Measurements from ENCODE around the gene INPP5F.
"Not testable (repeated sequence)": the region's sequence is repeated elsewhere in the genome, so short reads cannot be mapped to it uniquely, and the experiment has no call there.

The INPP5F gene

DNA sequence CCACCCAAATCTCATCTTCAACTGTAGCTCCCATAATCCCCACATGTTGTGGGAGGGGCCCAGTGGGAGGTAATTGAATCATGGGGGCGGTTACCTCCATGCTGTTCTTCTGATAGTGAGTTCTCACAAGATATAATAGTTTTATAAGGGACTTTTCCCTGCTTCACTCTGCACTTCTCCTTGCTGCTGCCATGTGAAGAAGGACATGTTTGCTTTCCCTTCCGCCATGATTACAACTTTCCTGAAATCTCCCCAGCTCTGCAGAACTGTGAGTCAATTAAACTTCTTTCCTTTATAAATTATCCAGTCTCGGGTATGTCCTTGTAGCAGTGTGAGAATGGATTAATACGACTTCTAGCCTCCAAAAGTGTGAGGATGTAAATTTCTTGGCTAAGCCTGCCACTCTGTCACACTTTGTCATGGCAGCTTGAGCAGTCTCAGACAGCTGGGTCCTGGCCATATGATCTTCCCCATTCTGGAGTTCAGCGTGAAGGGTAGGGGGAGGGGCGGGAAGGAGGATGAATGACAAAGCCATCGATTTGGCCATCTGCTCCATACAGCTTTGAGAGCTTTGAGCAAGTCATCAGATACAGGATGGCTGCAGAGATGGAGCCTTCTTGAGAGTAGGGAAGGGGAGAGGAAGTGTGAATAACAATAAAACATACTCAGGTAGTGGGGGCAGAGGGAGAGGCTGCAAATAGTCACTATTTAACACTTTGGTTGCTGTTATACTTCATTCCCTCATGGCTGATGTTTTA is 19.1 kb upstream of the INPP5F start:
- no peak for DNase-seq (ENCODE audit: low read depth in 2 of 2)

DNA sequence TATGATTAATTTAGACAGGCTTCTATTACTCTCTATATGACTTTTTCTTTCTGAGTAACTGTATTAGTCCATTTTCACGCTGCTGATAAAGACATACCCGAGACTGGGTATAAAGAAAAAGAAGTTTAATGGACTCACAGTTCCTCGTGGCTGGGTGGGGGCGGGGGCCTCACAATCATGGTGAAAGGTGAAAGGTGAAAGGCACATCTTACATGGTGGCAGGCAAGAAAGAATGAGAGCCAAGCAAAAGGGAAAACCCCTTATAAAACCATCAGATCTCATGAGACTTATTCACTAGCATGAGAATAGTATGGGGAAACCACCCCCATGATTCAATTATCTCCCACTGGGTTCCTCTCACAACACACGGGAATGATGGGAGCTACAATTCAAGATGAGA is 18.5 kb upstream of the INPP5F start:
- not testable (repeated sequence) for DNase-seq (ENCODE audit: low read depth in 2 of 2)

DNA sequence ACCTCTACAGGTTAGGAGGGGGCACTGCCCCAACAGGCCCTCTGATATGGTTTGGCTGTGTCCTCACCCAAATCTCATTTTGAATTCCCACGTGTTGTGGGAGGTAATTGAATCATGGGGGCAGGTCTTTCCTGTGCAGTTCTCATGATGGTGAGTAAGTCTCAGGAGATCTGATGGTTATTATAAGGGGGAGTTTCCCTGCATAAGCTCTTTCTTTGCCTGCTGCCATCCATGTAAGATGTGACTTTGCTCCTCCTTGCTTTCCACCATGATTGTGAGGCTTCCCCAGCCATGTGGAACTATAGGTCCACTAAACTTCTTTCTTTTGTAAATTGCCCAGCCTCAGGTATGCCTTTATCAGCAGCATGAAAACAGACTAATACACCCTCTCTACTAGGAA is 14.9 kb upstream of the INPP5F start:
- not testable (repeated sequence) for DNase-seq (ENCODE audit: low read depth in 2 of 2)

DNA sequence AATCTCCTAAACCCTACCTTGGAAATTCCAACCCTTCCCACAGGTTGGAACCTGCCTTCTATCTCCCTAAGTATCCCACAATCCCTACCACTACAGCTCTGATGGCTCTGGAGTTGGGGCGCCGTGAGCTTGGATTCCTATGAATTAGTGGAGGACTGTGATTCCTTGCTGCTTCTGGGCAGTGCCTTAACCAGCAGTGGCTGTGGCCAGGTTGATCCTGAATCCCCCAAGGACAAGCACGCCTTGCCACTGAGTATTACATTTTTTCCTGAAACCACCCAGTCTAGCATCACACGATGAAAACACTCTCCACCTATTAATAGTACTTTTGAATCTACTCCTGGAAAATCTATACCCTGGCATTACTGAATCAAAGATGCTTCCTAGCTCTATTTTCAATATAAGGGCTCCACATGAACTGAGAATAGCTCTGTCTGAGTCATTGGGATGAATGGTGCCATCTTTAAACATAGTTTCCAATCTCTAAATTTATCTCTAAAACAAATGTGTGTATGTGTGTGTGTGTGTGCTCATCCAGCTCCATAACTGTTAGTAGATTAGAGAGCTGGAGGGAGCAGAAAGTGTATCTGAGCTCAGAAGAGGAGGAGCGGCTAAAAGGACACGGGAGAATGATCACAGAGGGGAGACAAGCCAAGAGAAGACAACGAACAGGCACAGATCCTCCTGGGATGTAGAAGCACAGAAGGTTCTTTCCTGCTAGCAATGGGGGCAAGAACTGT is 11.9 kb upstream of the INPP5F start:
- DNase-seq (ENCODE audit: low read depth in 2 of 2): no peak

GRCh38 chr10:119714484-119714816 is 11.4 kb upstream of the INPP5F start:
- DNase-seq (ENCODE audit: low read depth in 2 of 2): no peak

- DNase-seq (ENCODE audit: low read depth in 2 of 2): no peak
Observed at GRCh38 chr10:119715628-119716505, 10.0 kb upstream of the INPP5F start.

GRCh38 chr10:119723161-119723560 is 2.7 kb upstream of the INPP5F start:
- DNase-seq (ENCODE audit: low read depth in 2 of 2): no peak

- DNase-seq (ENCODE audit: low read depth in 2 of 2): no peak
Observed at GRCh38 chr10:119723624-119724023, 2.2 kb upstream of the INPP5F start.

DNA sequence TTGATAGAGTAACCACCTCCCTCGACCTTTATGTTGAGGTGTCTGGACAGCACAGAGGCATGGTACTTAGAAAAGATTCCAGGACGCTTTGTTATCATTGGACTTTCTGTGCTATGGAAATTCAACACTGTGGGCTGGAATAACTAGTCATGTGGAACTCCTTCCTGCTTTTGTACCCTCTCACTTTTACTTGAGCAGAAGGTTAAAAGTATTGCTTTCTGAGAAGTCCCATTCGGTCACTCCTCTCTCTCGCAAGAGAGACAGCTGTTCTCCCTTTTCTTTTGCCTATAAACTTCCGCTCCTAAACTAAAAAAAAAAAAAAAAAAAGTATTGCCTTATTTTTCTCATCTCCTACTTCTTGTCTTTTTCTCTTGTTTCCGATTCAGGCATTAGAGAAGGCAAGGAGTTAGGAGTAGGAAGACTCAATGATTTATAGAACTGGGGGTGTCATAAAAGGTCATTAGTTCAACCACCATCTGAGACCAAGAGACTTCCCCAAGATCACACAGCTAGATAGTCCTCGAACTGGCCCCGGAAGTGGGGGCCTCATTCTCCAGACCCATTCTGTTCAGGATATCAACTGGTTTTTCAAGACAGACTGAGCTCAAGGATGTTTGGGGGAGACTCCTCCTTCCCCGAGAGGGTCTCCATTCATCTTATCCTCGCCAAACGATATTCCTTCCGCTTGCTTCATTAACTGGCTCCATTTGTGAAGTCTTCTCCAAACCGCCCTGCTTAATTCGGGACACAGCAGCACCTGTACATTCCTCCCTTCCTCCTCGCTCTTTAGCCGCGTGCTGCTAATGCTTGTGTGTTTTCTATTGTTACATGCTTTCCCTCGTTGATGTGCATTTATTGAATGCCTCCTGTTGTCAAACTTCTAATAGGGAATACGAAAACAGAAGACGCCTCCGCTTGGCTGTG is 995 bp upstream of the INPP5F start:
- DNase-seq (ENCODE audit: low read depth in 2 of 2): no peak

GRCh38 chr10:119725517-119725827 is 378 bp upstream of the INPP5F start:
- DNase-seq (ENCODE audit: low read depth in 2 of 2): no peak

- DNase-seq (ENCODE audit: low read depth in 2 of 2): no peak
Observed at GRCh38 chr10:119726676-119727261, 919 bp downstream of the INPP5F start.

DNA sequence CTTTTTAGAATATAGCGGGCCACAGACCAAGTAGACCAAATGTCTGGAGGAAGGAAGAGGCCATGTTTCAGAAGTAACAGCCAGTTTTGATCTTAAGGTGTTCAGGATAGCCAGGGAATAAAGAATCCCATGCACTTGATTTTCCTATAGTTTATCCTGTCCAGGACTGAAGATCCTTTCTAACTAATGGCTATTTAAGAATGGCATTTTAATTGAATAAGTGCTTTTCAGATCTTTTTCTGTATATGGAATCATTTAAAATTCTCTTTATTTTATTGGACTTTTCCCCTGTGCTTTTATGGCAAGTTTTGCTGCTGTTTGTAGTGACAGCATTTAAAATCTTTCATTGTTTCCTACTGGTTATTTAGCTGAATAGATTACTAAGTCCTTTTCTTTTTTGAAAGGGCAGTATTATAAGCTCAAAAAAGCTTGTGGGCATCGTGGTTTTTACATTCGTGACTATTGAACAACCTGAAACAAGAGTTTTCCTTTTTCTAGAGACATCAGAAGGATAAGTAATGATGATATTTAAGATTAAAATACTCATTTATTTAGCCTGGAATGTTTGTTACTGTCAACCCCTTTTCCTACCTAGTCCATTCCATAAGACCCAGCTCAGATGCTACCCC is 2.4 kb downstream of the INPP5F start:
- no peak for DNase-seq (ENCODE audit: low read depth in 2 of 2)

- peak; percentile 20 for DNase-seq (ENCODE audit: low read depth in 2 of 2)
Observed at GRCh38 chr10:119734396-119735332, 8.8 kb downstream of the INPP5F start.

- no peak for DNase-seq (ENCODE audit: low read depth in 2 of 2)
Observed at GRCh38 chr10:119735451-119735850, 9.6 kb downstream of the INPP5F start.

DNA sequence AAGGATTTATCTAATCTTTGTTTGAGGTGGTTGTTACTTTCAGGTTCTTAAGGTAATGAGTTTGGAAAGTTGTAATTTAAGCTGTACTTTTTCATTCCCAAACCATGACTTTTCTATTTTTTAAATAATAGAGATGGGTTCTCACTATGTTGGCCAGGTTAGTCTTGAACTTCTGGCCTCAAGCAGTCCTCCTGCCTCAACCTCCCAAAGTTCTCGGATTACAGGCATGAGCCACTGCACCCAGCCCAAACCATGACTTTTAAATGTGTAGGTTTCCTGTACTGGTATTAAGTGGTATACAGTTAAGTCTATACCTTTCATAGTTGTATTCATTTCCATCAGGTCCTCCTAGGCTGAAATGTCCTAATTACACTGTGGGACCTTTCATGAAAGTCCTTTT is 10.4 kb downstream of the INPP5F start:
- no peak for DNase-seq (ENCODE audit: low read depth in 2 of 2)

- DNase-seq (ENCODE audit: low read depth in 2 of 2): no peak
Observed at GRCh38 chr10:119737039-119737663, 11.3 kb downstream of the INPP5F start.

DNA sequence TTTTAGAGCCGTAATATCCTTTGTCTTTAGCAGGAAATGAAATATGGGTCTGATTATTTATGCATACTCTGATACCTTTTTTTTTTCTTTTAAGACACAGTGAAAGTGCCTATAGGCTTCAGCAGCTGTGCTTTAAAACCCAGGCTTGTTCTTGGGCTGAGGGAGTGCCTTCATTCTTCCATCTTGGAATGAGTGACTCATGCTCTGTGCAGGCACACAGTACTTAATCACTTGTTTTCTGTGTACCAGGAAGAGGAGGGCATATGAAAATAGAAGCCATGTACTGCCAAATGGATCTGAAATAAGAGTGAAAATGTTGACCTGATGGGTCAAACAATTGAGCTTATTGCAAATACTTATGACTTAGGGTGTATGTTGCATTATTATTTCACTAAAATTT is 12.0 kb downstream of the INPP5F start:
- peak; percentile 62 to 64 for DNase-seq (ENCODE audit: low read depth in 2 of 2)

DNA sequence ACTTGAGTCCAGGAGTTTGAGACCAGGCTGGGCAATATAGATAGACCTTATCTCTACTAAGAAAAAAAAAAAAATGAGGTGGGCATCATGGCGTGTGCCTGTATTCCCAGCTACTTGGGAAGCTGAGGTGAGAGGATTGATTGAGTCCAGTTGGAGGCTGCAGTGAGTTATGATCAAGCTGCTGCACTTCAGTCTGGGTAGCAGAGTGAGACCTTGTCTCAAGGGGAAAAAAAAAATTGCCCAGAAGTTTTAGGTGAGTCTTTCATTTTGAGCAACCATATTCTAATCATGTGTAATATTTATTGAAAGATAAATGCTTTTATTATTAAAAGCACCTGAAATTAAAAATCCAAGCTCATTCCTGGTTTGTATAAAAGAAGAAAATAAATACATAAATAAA is 13.1 kb downstream of the INPP5F start:
- DNase-seq (ENCODE audit: low read depth in 2 of 2): no peak

- no peak for DNase-seq (ENCODE audit: low read depth in 2 of 2)
Observed at GRCh38 chr10:119740096-119740495, 14.2 kb downstream of the INPP5F start.
